Transverse colon (tissue), 4 donors: Measurements from ENCODE around the gene CPEB3. TPM values are rescaled to one million over a fixed set of nuclear protein-coding genes. Genes with fewer than 3 reads are reported as not detected.
A peak's percentile ranks its signal among the peaks of the same experiment; 100 is the strongest.

Source experiments
- DNase-seq: peaks from one replicate; pipeline ENCODE4 v3.0.0-alpha.2; 2019
- H3K27ac ChIP-seq, 4 donors: fragments of 200-600 bp; sonication (generic); 2 replicates each; pipeline ENCODE4 v1.5.1; 2016 to 2018; ENCODE audit warnings: inconsistent platforms in 4 of 4
- H3K27me3 ChIP-seq: fragments of 200-600 bp; sonication (generic); 2 replicates; pipeline ENCODE4 v1.5.1; 2017; ENCODE audit warnings: inconsistent platforms
- H3K36me3 ChIP-seq, 4 donors: fragments of 200-600 bp; sonication (generic); 2 replicates each; pipeline ENCODE4 v1.5.1; 2017 to 2019; ENCODE audit warnings: inconsistent platforms in 4 of 4
- H3K4me1 ChIP-seq, 4 donors: fragments of 200-600 bp; sonication (generic); 2 replicates each; pipeline ENCODE4 v1.5.1; 2017 to 2020; ENCODE audit warnings: inconsistent platforms in 4 of 4
- H3K4me3 ChIP-seq, 4 donors: fragments of 200-600 bp; sonication (generic); 1 replicate in 1 of 4; 2 replicates in 3 of 4; pipeline versions ENCODE4 v1.5.1 to v1.6.1; 2017 to 2019; ENCODE audit warnings: inconsistent platforms in 4 of 4
- H3K9me3 ChIP-seq, 2 donors: fragments of 200-600 bp; sonication (generic); 2 replicates each; pipeline ENCODE4 v1.5.1; 2017 to 2019; ENCODE audit warnings: inconsistent platforms in 2 of 2
- CTCF ChIP-seq, 5 experiments: fragments of 200-600 bp in 3 of 5; fragments of 450-650 bp in 2 of 5; sonication (generic) in 3 of 5; IDR thresholded peaks; 1 replicate in 2 of 5; 2 replicates in 3 of 5; pipeline ENCODE4 v1.5.1; 2016 to 2017; ENCODE audit warnings: antibody characterized with exemption in 5 of 5, inconsistent platforms in 3 of 5, mild to moderate bottlenecking in 2 of 5, moderate library complexity in 1 of 5
- EP300 ChIP-seq: sonication (generic); formaldehyde crosslinking; IDR thresholded peaks from one replicate; pipeline ENCODE4 v1.6.1; 2017; ENCODE audit warnings: antibody characterized with exemption, low read depth
- POLR2A ChIP-seq: fragments of 450-650 bp; IDR thresholded peaks from one replicate; pipeline ENCODE4 v1.6.1; 2016; ENCODE audit warnings: antibody characterized with exemption, mild to moderate bottlenecking, moderate library complexity
- POLR2AphosphoS5 ChIP-seq, 3 donors: sonication (generic); formaldehyde crosslinking; IDR thresholded peaks; one replicate each; pipeline ENCODE4 v1.6.1; 2016; ENCODE audit warnings: antibody characterized with exemption in 3 of 3
- WGBS, 2 donors: methylation state at CpG; one replicate each; pipeline ENCODE4 v1.1.5; 2018; ENCODE audit warnings: low coverage in 1 of 2; 5-methylcytosine and 5-hydroxymethylcytosine counted together
- in situ Hi-C, 4 donors: fragments of 200-750 bp; cut with MboI; loops; one replicate each; pipeline versions ENCODE4 v1.15.0 to v1.15.1; 2017; ENCODE audit warnings: low sequenced_read_pairs in 3 of 4, low pct_ligation_motif_present in 1 of 4, low pct_unique_long_range_greater_than_20kb in 1 of 4
- intact Hi-C: fragments of 100-400 bp; cut with DNase I; formaldehyde crosslinking; loops from one replicate; pipeline ENCODE4 v1.15.1; 2023; ENCODE audit warnings: low total_unique reads
- total RNA-seq, 4 donors: library from RNA; depleted of rRNA; stranded (reverse); fragments of >200 nt; gene quantifications; one replicate each; pipeline ENCODE4 v1.1.0, GENCODE V29; 2016

The CPEB3 gene
- total RNA-seq, 4 donors from 2014 or later = 10.9 to 24.3 (median 13.1) TPM

DNA sequence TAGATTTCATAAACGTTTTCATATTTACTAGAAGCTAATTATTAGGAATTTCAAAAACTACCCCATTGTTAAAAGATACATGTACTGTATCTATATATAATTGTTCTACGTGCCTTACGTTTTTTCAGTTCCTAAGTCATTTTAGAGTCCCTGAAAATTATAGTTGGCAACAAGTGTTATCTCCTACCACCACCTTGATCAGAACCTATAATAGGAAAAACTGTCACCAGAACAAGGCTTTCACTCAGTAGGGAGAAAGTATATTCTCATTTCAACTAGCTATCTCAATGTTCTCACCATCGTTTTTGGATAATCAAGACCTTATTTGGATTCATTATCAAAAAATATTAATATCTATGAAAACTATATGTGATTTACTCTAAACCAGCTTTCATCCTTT, 107.7 kb downstream of the CPEB3 start:
- in situ Hi-C loops (no loop called here), intact Hi-C loops (no loop called here)
- no peak for DNase-seq
- Histone ChIP-seq H3K4me3 (no peak overlapping the region), H3K9me3 (no peaks in the 10 kb centered on the region), H3K4me1 (peaks cover 0 to 12% (median 5%) of the 10 kb centered on the region in 4 donors), H3K27ac (no peak overlapping the region), H3K36me3 (no peaks in the 10 kb centered on the region), H3K27me3 (no peaks in the 10 kb centered on the region)
- TF ChIP-seq POLR2A (no peak), EP300 (no peak), CTCF (IDR thresholded peaks at IDR 0.05) (no peak), POLR2AphosphoS5 (IDR thresholded peaks at IDR 0.05) (no peak)
- 88 to 92% methylated on average over 4 of the region's 4 CpGs for WGBS, 2 donors

DNA sequence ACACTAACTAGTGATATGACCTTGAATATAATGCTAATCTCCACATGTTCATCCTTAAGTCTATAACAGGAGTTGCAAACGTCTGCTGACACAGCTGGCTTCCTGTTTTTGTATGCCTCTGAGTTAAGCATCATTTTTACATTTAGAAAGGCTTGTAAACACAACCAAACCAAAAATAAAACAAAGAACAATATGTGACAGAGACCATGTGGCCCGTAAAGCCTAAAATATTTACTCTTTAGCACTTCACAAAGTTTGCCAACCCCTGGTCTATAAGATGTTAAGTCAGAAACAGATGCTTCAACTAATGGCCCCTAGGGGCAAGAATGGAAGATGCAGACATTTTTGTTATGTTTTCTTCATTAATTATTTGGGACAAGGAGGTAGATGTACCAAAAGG, 109.3 kb downstream of the CPEB3 start:
- no peak overlapping the region for H3K4me3 ChIP-seq
- no peaks in the 10 kb centered on the region for H3K36me3 ChIP-seq
- 37% methylated on average over 2 of the region's 2 CpGs for WGBS, 2 donors
- in situ Hi-C loops (no loop called here), intact Hi-C loops (no loop called here)
- no peak for DNase-seq
- H3K27me3 ChIP-seq = no peaks in the 10 kb centered on the region
- peaks cover 0 to 12% (median 5%) of the 10 kb centered on the region in 4 donors for H3K4me1 ChIP-seq
- TF ChIP-seq EP300 = no peak
- TF ChIP-seq CTCF (IDR thresholded peaks at IDR 0.05) = peak in 2 of 5 experiments; percentile 8 to 13
- H3K9me3 ChIP-seq = no peaks in the 10 kb centered on the region
- H3K27ac ChIP-seq = no peak overlapping the region

DNA sequence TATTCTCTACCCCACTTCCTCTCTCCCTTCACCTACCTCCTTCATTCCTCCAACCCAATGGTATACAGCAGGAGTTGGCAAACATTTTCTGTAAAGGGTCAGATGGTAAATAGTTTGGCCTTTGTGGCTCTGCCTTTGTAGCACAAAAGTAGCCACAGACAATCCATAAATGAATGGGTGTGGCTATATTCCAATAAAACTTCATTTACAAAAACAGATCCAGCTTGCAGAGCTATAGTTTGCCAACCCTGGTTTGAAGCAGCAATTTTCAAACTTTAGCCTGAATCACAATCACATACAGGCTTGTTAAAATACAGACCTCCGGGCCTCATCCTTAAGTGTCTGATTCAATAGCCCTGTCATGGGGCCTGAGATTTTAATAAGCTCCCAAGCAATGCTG, 110.5 kb downstream of the CPEB3 start:
- H3K9me3 ChIP-seq = no peaks in the 10 kb centered on the region
- peaks cover 0 to 12% (median 5%) of the 10 kb centered on the region in 4 donors for H3K4me1 ChIP-seq
- H3K4me3 ChIP-seq = no peak overlapping the region
- 50% methylated on average over 1 of the region's 1 CpG; no CpG with 5 or more reads in 1 of the 2 donors for WGBS, 2 donors
- in situ Hi-C loops = no loop called here
- no peak overlapping the region for H3K27ac ChIP-seq
- no peaks in the 10 kb centered on the region for H3K27me3 ChIP-seq
- H3K36me3 ChIP-seq = peaks cover 0 to 5% (median 0%) of the 10 kb centered on the region in 4 donors
- intact Hi-C loops = no loop called here
- DNase-seq = no peak
- TF ChIP-seq CTCF (IDR thresholded peaks at IDR 0.05) (no peak), POLR2A (no peak), POLR2AphosphoS5 (IDR thresholded peaks at IDR 0.05) (no peak)

DNA sequence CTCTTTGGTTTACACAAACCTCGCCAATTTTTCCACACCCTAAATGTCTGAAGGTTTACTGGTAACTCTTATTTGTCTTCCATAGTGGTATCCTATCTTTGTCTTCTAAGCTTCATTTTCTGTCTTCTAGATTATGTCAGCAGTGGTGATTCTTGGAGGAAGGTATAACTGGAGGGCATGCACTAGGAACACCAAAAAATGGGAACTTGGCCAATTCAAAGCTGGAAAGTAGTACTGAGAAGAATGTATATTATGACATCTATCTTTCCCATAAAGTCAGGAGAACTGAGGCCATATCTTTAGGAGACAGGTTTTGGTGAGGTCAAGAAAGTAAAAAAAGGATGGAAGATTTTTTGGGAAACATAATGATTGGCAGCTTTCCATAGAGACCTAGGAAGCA, 113.3 kb downstream of the CPEB3 start:
- WGBS, 2 donors = 92 to 100% methylated on average over 1 of the region's 1 CpG
- TF ChIP-seq CTCF (IDR thresholded peaks at IDR 0.05) (no peak), POLR2AphosphoS5 (IDR thresholded peaks at IDR 0.05) (no peak), EP300 (no peak), POLR2A (no peak)
- in situ Hi-C loops = no loop called here

More for the DNA sequence above, 113.3 kb downstream of the CPEB3 start:
- no peaks in the 10 kb centered on the region for H3K27me3 ChIP-seq
- H3K9me3 ChIP-seq = no peaks in the 10 kb centered on the region
- intact Hi-C loops = no loop called here
- peaks cover 0 to 8% (median 0%) of the 10 kb centered on the region in 4 donors for H3K36me3 ChIP-seq
- no peak overlapping the region for H3K4me3 ChIP-seq
- no peak overlapping the region for H3K27ac ChIP-seq
- peaks cover 0 to 12% (median 5%) of the 10 kb centered on the region in 4 donors for H3K4me1 ChIP-seq
- DNase-seq = no peak
